AG04450 (cell line): ENCODE measurements around the gene MED26. TPM values are rescaled to one million over a fixed set of nuclear protein-coding genes. Genes with fewer than 3 reads are reported as not detected.
"Not testable (repeated sequence)": the region's sequence is repeated elsewhere in the genome, so short reads cannot be mapped to it uniquely, and the experiment has no call there.

Experiments
- CTCF ChIA-PET: fragments of 300-600, 350-600 bp; formaldehyde crosslinking; extraction: SDS; loops from one replicate; lab custom pipeline; 2022; ENCODE audit warnings: antibody characterized with exemption, inconsistent platforms; lab: Charles Lee
- POLR2A ChIA-PET: fragments of 350-600 bp; formaldehyde crosslinking; extraction: SDS; loops from one replicate; lab custom pipeline; 2021; ENCODE audit warnings: antibody characterized with exemption, inconsistent platforms; lab: Yijun Ruan, JAX
- DNase-seq: peaks from one replicate; pipeline ENCODE4 v3.0.0-alpha.2; 2011; ENCODE audit warnings: low read depth, low spot score
- H3K27ac ChIP-seq: one replicate; pipeline ENCODE4 v1.5.1; 2012; ENCODE audit warnings: low read depth, low read length, control low read depth
- H3K27me3 ChIP-seq: one replicate; pipeline ENCODE4 v1.6.0; 2012; ENCODE audit warnings: low read length; ENCODE audit not compliant: control insufficient read depth, insufficient read depth
- H3K4me3 ChIP-seq: 2 replicates; pipeline ENCODE4 v1.5.1; 2011; ENCODE audit warnings: mild to moderate bottlenecking, low read depth, low read length, control low read depth
- H3K9me3 ChIP-seq: 2 replicates; pipeline ENCODE4 v1.5.1; 2012; ENCODE audit warnings: low read length; ENCODE audit not compliant: control insufficient read depth, insufficient read depth
- polyA minus RNA-seq: library from RNA; depleted of rRNA, polyadenylated mRNA; stranded (reverse); fragments of >200 nt; gene quantifications from 2 replicates; pipeline ENCODE4 v1.2.3, GENCODE V29; 2011; rRNA and poly(A)+ RNA removed
- polyA plus RNA-seq: library from polyadenylated mRNA; depleted of rRNA; stranded (reverse); fragments of >200 nt; gene quantifications from 2 replicates; pipeline ENCODE4 v1.2.3, GENCODE V29; 2011; rRNA removed
- TF ChIP-seq, protein P1 (sequence below): IDR thresholded peaks from 2 replicates; pipeline ENCODE4 v1.5.1; 2011; ENCODE audit warnings: low read depth, low read length, control low read depth, inconsistent platforms

MED26 gene, protein sequence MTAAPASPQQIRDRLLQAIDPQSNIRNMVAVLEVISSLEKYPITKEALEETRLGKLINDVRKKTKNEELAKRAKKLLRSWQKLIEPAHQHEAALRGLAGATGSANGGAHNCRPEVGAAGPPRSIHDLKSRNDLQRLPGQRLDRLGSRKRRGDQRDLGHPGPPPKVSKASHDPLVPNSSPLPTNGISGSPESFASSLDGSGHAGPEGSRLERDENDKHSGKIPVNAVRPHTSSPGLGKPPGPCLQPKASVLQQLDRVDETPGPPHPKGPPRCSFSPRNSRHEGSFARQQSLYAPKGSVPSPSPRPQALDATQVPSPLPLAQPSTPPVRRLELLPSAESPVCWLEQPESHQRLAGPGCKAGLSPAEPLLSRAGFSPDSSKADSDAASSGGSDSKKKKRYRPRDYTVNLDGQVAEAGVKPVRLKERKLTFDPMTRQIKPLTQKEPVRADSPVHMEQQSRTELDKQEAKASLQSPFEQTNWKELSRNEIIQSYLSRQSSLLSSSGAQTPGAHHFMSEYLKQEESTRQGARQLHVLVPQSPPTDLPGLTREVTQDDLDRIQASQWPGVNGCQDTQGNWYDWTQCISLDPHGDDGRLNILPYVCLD
- polyA plus RNA-seq (3.0 and 3.1 TPM in 2 replicates), polyA minus RNA-seq (10.5 and 13.2 TPM in 2 replicates)

DNA sequence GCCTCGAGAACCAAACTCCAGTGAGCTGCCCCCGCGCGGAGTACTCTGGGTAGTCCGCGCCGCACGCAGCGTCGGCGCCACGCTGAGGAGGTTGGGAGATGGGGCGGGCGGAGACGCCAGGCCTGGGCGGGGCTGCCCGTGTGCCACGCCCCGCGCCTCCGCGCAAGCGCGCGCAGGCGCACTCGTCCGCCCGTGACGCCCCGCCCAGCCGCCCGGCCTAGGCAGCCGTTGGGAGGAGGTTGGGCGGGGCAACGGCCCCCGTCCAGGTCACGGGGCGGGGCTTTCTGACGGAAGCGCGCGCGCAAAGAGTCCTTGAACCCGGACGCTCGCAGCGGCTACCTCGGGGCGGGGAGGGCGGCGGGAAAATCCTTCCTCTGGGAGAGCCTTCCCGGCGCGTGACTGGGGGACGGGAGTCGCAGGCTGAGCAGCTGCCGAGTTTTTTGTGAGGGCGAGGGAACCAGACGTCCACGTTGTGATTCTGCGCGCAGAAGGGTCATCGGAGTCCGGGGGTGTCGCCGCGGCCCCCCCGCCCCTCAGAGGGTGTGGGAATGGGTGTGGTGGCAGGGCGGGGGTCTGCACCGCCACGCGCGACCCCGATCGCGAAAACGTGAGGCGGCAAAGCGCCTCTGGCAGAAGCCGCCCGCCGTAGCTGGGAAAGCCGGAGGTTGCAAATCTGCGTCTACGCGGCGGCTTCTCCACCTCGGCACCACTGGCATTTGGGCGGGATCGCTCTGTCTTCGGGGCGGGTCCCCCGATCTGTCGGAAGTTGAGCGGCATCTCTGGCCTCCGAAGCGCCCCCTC is at the start of gene MED26:
Gene MED26 (minus strand): TSS at position 22 of the 801 bp plus-strand sequence. CDS start 261 bp downstream, outside the sequence.
- H3K4me3 ChIP-seq = peak within 1 kb of the TSS; percentile 91
- POLR2A ChIA-PET = interaction anchor here (0.5 to 2.2 kb wide), 10 partner anchors 10 to 361 kb away, joined by 3 to 14 read pairs (median 4); partner anchors contain the start of genes SLC35E1 and SMIM7
- TF ChIP-seq, protein P1, sequence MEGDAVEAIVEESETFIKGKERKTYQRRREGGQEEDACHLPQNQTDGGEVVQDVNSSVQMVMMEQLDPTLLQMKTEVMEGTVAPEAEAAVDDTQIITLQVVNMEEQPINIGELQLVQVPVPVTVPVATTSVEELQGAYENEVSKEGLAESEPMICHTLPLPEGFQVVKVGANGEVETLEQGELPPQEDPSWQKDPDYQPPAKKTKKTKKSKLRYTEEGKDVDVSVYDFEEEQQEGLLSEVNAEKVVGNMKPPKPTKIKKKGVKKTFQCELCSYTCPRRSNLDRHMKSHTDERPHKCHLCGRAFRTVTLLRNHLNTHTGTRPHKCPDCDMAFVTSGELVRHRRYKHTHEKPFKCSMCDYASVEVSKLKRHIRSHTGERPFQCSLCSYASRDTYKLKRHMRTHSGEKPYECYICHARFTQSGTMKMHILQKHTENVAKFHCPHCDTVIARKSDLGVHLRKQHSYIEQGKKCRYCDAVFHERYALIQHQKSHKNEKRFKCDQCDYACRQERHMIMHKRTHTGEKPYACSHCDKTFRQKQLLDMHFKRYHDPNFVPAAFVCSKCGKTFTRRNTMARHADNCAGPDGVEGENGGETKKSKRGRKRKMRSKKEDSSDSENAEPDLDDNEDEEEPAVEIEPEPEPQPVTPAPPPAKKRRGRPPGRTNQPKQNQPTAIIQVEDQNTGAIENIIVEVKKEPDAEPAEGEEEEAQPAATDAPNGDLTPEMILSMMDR = no peak
- no peaks in the 10 kb centered on the region; the same call in 1 of the 2 replicates for H3K9me3 ChIP-seq
- CTCF ChIA-PET = no interaction called here
- H3K27me3 ChIP-seq = no peaks in the 10 kb centered on the region
- peak within 1 kb of the TSS; percentile 91 for H3K27ac ChIP-seq
- DNase-seq = peak; percentile 84

DNA sequence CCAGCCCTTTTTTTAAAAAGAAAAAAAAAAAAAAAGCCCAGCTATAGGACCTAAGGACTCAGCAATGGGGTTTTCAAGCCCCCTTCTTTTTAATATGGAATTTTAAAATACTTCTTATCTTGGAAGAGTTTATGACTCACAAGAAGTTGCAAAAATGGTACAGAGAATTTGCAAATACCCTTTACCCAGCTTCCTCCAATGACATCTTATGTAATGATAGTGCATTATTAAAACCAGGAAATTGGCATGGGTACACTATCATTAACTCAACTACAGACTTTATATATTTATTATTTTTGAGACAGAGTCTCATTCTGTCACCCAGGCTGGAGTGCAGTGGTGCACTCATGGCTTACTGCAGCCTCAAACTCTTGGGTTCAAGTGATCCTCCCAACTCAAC is 49.1 kb upstream of the MED26 start:
- Histone ChIP-seq H3K4me3 (no peak overlapping the region), H3K9me3 (peaks cover 9% of the 10 kb centered on the region; the same call in 1 of the 2 replicates), H3K27me3 (no peaks in the 10 kb centered on the region), H3K27ac (no peak overlapping the region)
- ChIA-PET CTCF (interaction anchor here (0.5 kb wide), 1 partner anchor 18 kb away, joined by 8 read pairs; no protein-coding TSS in a partner anchor), POLR2A (interaction anchor here (0.6 kb wide), 1 partner anchor 143 kb away, joined by 4 read pairs; no protein-coding TSS in a partner anchor)
- TF ChIP-seq, protein P1 = no peak
- DNase-seq = no peak

DNA sequence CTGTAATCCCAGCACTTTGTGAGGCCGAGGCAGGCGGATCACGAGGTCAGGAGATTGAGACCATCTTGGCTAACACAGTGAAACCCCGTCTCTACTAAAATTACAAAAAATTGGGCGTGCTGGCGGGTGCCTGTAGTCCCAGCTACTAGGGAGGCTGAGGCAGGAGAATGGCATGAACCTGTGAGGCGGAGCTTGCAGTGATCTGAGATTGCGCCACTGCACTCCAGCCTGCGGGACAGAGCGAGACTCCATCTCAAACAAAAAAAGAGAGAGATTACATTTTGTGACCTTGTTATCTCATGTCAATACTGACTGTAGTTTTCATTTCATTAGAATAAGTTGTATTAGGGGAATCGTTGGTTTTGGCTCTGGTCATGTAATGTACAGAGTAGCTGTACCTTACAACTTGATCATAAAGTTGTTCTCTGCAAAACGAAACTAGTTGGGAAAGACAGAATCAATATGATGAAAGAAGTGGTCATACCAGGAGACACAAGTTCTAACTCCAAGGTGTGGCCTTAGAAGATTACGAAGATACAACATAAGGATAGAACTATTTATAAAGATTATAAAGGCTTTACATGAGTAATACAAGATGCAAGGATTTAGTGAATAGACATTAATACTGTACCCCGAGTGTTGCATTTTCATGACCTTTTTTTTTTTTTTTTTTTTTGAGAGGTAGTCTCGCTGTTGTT is 48.2 kb upstream of the MED26 start:
- peaks cover 6% of the 10 kb centered on the region; the same call in 1 of the 2 replicates for H3K9me3 ChIP-seq
- ChIA-PET POLR2A (no interaction called here), CTCF (interaction anchor here (0.5 to 0.6 kb wide), 2 partner anchors 19 to 171 kb away, joined by 3 to 8 read pairs; no protein-coding TSS in a partner anchor)

DNA sequence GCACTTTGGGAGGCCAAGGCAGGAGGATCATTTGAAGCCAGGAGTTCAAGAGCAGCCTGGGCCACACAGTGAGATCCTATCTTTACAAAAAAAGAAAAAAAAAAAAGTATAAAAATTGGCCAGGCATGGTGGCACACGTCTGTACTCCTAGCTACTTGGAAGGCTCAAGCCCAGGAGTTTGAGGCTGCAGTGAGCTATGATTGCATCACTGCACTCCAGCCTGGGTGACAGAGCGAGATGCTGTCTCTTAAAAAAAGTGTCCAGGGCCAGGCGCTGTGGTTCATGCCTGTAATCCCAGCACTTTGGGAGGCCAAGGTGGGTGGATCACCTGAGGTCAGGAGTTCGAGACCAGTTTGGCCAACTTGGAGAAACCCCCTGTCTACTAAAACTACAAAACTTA is 45.8 kb upstream of the MED26 start:
- H3K4me3 ChIP-seq, H3K27ac ChIP-seq, DNase-seq, H3K9me3 ChIP-seq, H3K27me3 ChIP-seq, POLR2A ChIA-PET, CTCF ChIA-PET: not testable (repeated sequence)

More for the DNA sequence above, 48.2 kb upstream of the MED26 start:
- H3K27me3 ChIP-seq = no peaks in the 10 kb centered on the region
- no peak for DNase-seq
- no peak overlapping the region for H3K4me3 ChIP-seq
- H3K27ac ChIP-seq = no peak overlapping the region
- TF ChIP-seq, protein P1 = no peak
